IMR-90 (cell line): ENCODE measurements around the gene ACTRT2. TPM values are rescaled to one million over a fixed set of nuclear protein-coding genes. Genes with fewer than 3 reads are reported as not detected.

Experiments used
- ATAC-seq: fragments of 200-7000 bp; cut with Tn5 transposase; 2 replicates; pipeline ENCODE4 v1.9.1; 2020; ENCODE audit warnings: low read depth, mild to moderate bottlenecking, moderate library complexity
- BruUV-seq: library from RNA; stranded (reverse); fragments of 400-500 nt; replicated peaks from 2 replicates; lab custom pipeline; 2021; lab: Mats Ljungman, UMichigan
- CTCF ChIA-PET: fragments of 300-600 bp; formaldehyde crosslinking; extraction: SDS; loops from one replicate; lab custom pipeline; 2021; ENCODE audit warnings: antibody characterized with exemption; lab: Yijun Ruan, JAX
- POLR2A ChIA-PET: fragments of 300-600 bp; sonication (Branson Sonifier 250); formaldehyde crosslinking; loops from one replicate; lab custom pipeline; 2022; ENCODE audit warnings: antibody characterized with exemption; ENCODE audit not compliant: unreplicated experiment; lab: Charles Lee
- DNase-seq: peaks from one replicate; pipeline ENCODE4 v3.0.0; 2013
- H2AFZ ChIP-seq: replicated peaks from 2 replicates; pipeline ENCODE3; 2013; ENCODE audit warnings: low read length, mild to moderate bottlenecking; ENCODE audit not compliant: poor library complexity
- H2AK5ac ChIP-seq: 2 replicates; pipeline ENCODE4 v1.6.1; 2013; ENCODE audit warnings: low read depth, low read length, inconsistent platforms
- H2AK9ac ChIP-seq: replicated peaks from 2 replicates; pipeline ENCODE3; 2013; ENCODE audit warnings: mild to moderate bottlenecking, low read depth, low read length, moderate library complexity; ENCODE audit not compliant: poor library complexity
- H2BK120ac ChIP-seq: 2 replicates; pipeline ENCODE4 v1.6.1; 2013; ENCODE audit warnings: low read depth, low read length, inconsistent platforms
- H2BK15ac ChIP-seq: 3 replicates; pipeline ENCODE4 v1.6.1; 2013; ENCODE audit warnings: low read depth, low read length, inconsistent platforms
- H2BK20ac ChIP-seq: 2 replicates; pipeline ENCODE4 v1.6.1; 2013; ENCODE audit warnings: low read depth, mild to moderate bottlenecking, inconsistent platforms, low read length, moderate library complexity
- H2BK5ac ChIP-seq: 2 replicates; pipeline ENCODE4 v1.6.1; 2013; ENCODE audit warnings: mild to moderate bottlenecking, low read depth, low read length, inconsistent platforms; ENCODE audit not compliant: poor library complexity, severe bottlenecking
- H3K14ac ChIP-seq: replicated peaks from 2 replicates; pipeline ENCODE4 v1.6.1; 2013; ENCODE audit warnings: low read depth, low read length, inconsistent platforms
- H3K18ac ChIP-seq: 2 replicates; pipeline ENCODE4 v1.6.1; 2013; ENCODE audit warnings: low read depth, low read length, control low read depth
- H3K23ac ChIP-seq: 2 replicates; pipeline ENCODE4 v1.6.1; 2013; ENCODE audit warnings: low read depth, low read length, inconsistent platforms
- H3K27ac ChIP-seq: 2 replicates; pipeline ENCODE4 v1.5.1; 2013; ENCODE audit warnings: mild to moderate bottlenecking, control low read depth, low read length; ENCODE audit not compliant: insufficient read depth
- H3K27me3 ChIP-seq: 2 replicates; pipeline ENCODE4 v1.6.1; 2013; ENCODE audit warnings: low read length; ENCODE audit not compliant: control insufficient read depth, insufficient read depth
- H3K36me3 ChIP-seq: 2 replicates; pipeline ENCODE4 v1.6.1; 2013; ENCODE audit warnings: low read length, mixed read lengths; ENCODE audit not compliant: control insufficient read depth, insufficient read depth
- H3K4ac ChIP-seq: 2 replicates; pipeline ENCODE4 v1.6.1; 2013; ENCODE audit warnings: low read depth, low read length, inconsistent platforms
- H3K4me1 ChIP-seq: 2 replicates; pipeline ENCODE4 v1.6.1; 2013; ENCODE audit warnings: low read length, mixed read lengths; ENCODE audit not compliant: control insufficient read depth, insufficient read depth
- H3K4me2 ChIP-seq: 2 replicates; pipeline ENCODE4 v1.6.1; 2013; ENCODE audit warnings: low read depth, mild to moderate bottlenecking, control low read depth, low read length, moderate library complexity
- H3K4me3 ChIP-seq: 2 replicates; pipeline ENCODE4 v1.5.1; 2013; ENCODE audit warnings: low read depth, mild to moderate bottlenecking, control low read depth, low read length, moderate library complexity; ENCODE audit not compliant: insufficient read depth
- H3K56ac ChIP-seq: 2 replicates; pipeline ENCODE4 v1.6.1; 2013; ENCODE audit warnings: low read length, inconsistent platforms; ENCODE audit not compliant: insufficient read depth; ENCODE audit errors: extremely low read depth
- H3K79me1 ChIP-seq, 2 experiments: 2 replicates each; pipeline ENCODE4 v1.6.1; 2013; ENCODE audit warnings: low read length in 2 of 2, inconsistent platforms in 1 of 2, low read depth in 1 of 2
- H3K9ac ChIP-seq: 2 replicates; pipeline ENCODE4 v1.6.1; 2013; ENCODE audit warnings: low read depth, low read length, control low read depth
- H3K9me1 ChIP-seq: 2 replicates; pipeline ENCODE4 v1.6.1; 2013; ENCODE audit warnings: low read length, inconsistent platforms; ENCODE audit not compliant: insufficient read depth
- H3K9me3 ChIP-seq: 2 replicates; pipeline ENCODE4 v1.6.1; 2013; ENCODE audit warnings: low read length; ENCODE audit not compliant: control insufficient read depth, insufficient read depth
- H4K20me1 ChIP-seq: 2 replicates; pipeline ENCODE4 v1.6.1; 2013; ENCODE audit warnings: low read length, inconsistent platforms; ENCODE audit not compliant: insufficient read depth
- H4K5ac ChIP-seq: 2 replicates; pipeline ENCODE4 v1.6.1; 2013; ENCODE audit warnings: mild to moderate bottlenecking, low read depth, low read length, control low read depth
- H4K8ac ChIP-seq, 2 experiments: 2 replicates each; pipeline ENCODE4 v1.6.1; 2013; ENCODE audit warnings: low read depth in 2 of 2, low read length in 2 of 2, control low read depth in 1 of 2, inconsistent platforms in 1 of 2
- H4K91ac ChIP-seq: 2 replicates; pipeline ENCODE4 v1.6.1; 2013; ENCODE audit warnings: low read depth, low read length, inconsistent platforms; ENCODE audit not compliant: insufficient read depth
- BHLHE40 ChIP-seq: fragments of 150-350 bp; IDR thresholded peaks from 2 replicates; pipeline ENCODE4 v1.6.1; 2016; ENCODE audit warnings: mild to moderate bottlenecking, low read depth, low read length
- CEBPB ChIP-seq: IDR thresholded peaks from 2 replicates; pipeline ENCODE4 v1.6.1; 2012; ENCODE audit warnings: low read depth, low read length, improper control_type of control experiment
- CHD1 ChIP-seq: IDR thresholded peaks from 2 replicates; pipeline ENCODE4 v1.6.1; 2012; ENCODE audit warnings: low read depth, low read length, improper control_type of control experiment
- FOS ChIP-seq: fragments of 150-350 bp; IDR thresholded peaks from 2 replicates; pipeline ENCODE4 v1.6.1; 2016; ENCODE audit warnings: low read depth, low read length
- MAFK ChIP-seq: IDR thresholded peaks from 2 replicates; pipeline ENCODE4 v1.6.1; 2012; ENCODE audit warnings: low read depth, low read length, improper control_type of control experiment
- MAZ ChIP-seq: IDR thresholded peaks from 2 replicates; pipeline ENCODE4 v1.6.1; 2012; ENCODE audit warnings: low read depth, mild to moderate bottlenecking, low read length, improper control_type of control experiment, moderate library complexity, borderline replicate concordance
- MXI1 ChIP-seq: IDR thresholded peaks from 2 replicates; pipeline ENCODE4 v1.6.1; 2012; ENCODE audit warnings: low read depth, mild to moderate bottlenecking, low read length, moderate library complexity, borderline replicate concordance
- NFE2L2 ChIP-seq: fragments of 150-350 bp; IDR thresholded peaks from 2 replicates; pipeline ENCODE4 v1.6.1; 2016; ENCODE audit warnings: low read depth, mild to moderate bottlenecking, low read length
- POLR2A ChIP-seq: IDR thresholded peaks from 2 replicates; pipeline ENCODE4 v1.6.1; 2012; ENCODE audit warnings: mild to moderate bottlenecking, low read depth, low read length
- RAD21 ChIP-seq: IDR thresholded peaks from 2 replicates; pipeline ENCODE4 v1.6.1; 2012; ENCODE audit warnings: low read length, improper control_type of control experiment
- RCOR1 ChIP-seq: IDR thresholded peaks from 2 replicates; pipeline ENCODE4 v1.6.1; 2012; ENCODE audit warnings: mild to moderate bottlenecking, low read length, improper control_type of control experiment; ENCODE audit not compliant: insufficient replicate concordance
- RFX5 ChIP-seq: IDR thresholded peaks from 2 replicates; pipeline ENCODE4 v1.8.0; 2012; ENCODE audit warnings: low read depth, mild to moderate bottlenecking, low read length, moderate library complexity
- SMC3 ChIP-seq: fragments of 150-350 bp; IDR thresholded peaks from 2 replicates; pipeline ENCODE4 v1.6.1; 2016; ENCODE audit warnings: low read depth, mild to moderate bottlenecking, antibody characterized with exemption, low read length, moderate library complexity
- WGBS, 2 experiments: methylation state at CpG; one replicate each; pipeline versions ENCODE4 v1.1.5 to v1.1.7; 2013; ENCODE audit warnings: missing lambda C conversion rate in 2 of 2; ENCODE audit not compliant: insufficient read length in 1 of 2; ENCODE audit errors: extremely low coverage in 2 of 2; 5-methylcytosine and 5-hydroxymethylcytosine counted together
- dilution Hi-C: fragments of 300-500 bp; cut with HindIII; formaldehyde crosslinking; loops from one replicate; pipeline ENCODE4 v1.14.3; 2018; ENCODE audit warnings: low sequenced_read_pairs; ENCODE audit not compliant: unreplicated experiment
- in situ Hi-C: fragments of 300-500 bp; cut with MboI; formaldehyde crosslinking; loops from 3 replicates; pipeline ENCODE4 v1.14.3; 2019; ENCODE audit warnings: low sequenced_read_pairs, inconsistent platforms, mixed read lengths
- intact Hi-C: fragments of 100-400 bp; cut with micrococcal nuclease; formaldehyde crosslinking; loops from 2 replicates; pipeline ENCODE4 v1.10.0; 2022
- polyA plus RNA-seq, 3 experiments: library from polyadenylated mRNA; depleted of rRNA; stranded (reverse); fragments of >200 nt; gene quantifications; 2 replicates each; pipeline ENCODE4 v1.2.3, GENCODE V29; 2012; ENCODE audit warnings: low replicate concordance in 1 of 3
- total RNA-seq: library from RNA; depleted of rRNA; stranded (reverse); fragments of >200 nt; gene quantifications from 2 replicates; pipeline ENCODE4 v1.2.3, GENCODE V29; 2012
- TF ChIP-seq, protein P1 (sequence below): fragments of 150-350 bp; IDR thresholded peaks from 2 replicates; pipeline ENCODE4 v1.6.1; 2017; ENCODE audit warnings: mild to moderate bottlenecking, antibody characterized with exemption, low read length, low read depth
- TF ChIP-seq, protein P2 (sequence below): conservative IDR thresholded peaks from 2 replicates; pipeline ENCODE4 v1.5.1; 2012; ENCODE audit warnings: mild to moderate bottlenecking, low read depth, low read length, improper control_type of control experiment

ACTRT2 gene
- total and polyA plus RNA-seq, 2 of the 4 experiments (the other 2 are of a cell fraction): not detected

DNA sequence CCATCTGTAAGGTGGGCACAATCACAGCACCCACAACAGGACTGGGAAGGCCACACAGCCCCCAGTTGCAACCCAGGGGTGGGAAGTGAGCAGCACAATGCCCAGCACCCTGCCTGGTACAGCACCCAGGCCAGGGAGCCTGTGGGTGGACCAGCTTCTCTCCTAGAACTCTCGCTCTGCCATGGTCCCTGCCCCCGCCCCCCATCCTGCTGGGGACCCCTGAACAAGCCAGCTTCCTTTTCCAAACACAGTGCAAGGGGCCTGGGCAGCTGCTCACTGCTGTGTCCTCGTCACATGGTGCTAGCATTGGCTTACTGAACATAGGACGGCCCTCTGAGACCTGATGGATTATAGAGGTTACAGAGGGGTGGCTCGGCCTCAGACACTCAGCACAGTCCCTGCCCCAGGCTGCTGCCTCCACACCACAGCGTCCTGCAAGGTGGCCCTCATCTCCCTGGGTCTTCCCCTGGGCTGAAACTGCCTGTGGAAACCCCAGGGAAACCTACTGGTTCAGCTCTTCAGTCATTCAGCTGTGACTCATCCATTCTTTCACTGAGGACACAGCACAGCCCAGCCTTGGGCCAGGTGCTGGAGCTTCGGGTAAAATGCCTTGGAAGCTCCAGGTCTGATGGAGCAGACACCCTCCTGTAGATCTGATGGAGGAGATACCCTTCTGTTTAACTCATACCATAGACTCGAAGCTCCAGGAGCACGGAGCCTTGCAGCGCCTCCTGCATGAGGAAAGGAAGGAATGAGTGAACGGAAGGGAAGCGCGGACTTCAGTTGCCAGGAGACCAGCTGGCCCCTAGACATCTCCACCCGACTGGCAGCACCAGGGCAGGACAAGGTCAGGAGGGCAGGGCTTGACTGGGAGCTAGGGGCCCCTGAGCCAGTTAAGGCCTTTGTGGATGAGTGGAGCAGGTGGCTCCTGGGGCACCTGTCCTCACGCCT lies 39.6 kb downstream of the ACTRT2 start:
- no peak overlapping the region for H3K27ac ChIP-seq
- no peak overlapping the region for H3K4me2 ChIP-seq
- no peak overlapping the region for H2BK5ac ChIP-seq
- intact Hi-C loops: loop anchor here (10.0 kb wide), 1 partner anchor 254 kb away; no protein-coding TSS in a partner anchor
- no peak overlapping the region for H3K14ac ChIP-seq
- H2BK20ac ChIP-seq: no peak overlapping the region
- in situ Hi-C loops: loop anchor here (25.0 kb wide), 1 partner anchor 624 kb away; no protein-coding TSS in a partner anchor
- no peaks in the 10 kb centered on the region for H4K20me1 ChIP-seq
- no peak overlapping the region for H2AK9ac ChIP-seq
- no peak overlapping the region for H2BK15ac ChIP-seq
- WGBS, 2 experiments: 55% methylated on average over 2 of the region's 15 CpGs; no CpG with 5 or more reads in 1 of the 2 experiments
- DNase-seq: no peak
- no peak for ATAC-seq
- H3K4ac ChIP-seq: no peak overlapping the region
- no peak overlapping the region for H3K23ac ChIP-seq
- H3K4me3 ChIP-seq: no peak overlapping the region
- H3K27me3 ChIP-seq: peaks cover 33% of the 10 kb centered on the region
- H4K91ac ChIP-seq: no peak overlapping the region
- no peaks in the 10 kb centered on the region for H3K36me3 ChIP-seq
- no peaks in the 10 kb centered on the region for H3K9me3 ChIP-seq
- no peak overlapping the region for H3K56ac ChIP-seq
- no peaks in the 10 kb centered on the region for H3K79me1 ChIP-seq
- no peak overlapping the region for H2AFZ ChIP-seq
- H2AK5ac ChIP-seq: no peak overlapping the region
- no peaks in the 10 kb centered on the region for H3K9me1 ChIP-seq
- H4K5ac ChIP-seq: no peak overlapping the region
- no peak overlapping the region for H3K18ac ChIP-seq
- H2BK120ac ChIP-seq: no peak overlapping the region
- H3K9ac ChIP-seq: no peak overlapping the region
- dilution Hi-C loops: no loop called here
- ChIA-PET POLR2A (no interaction called here), CTCF (no interaction called here)
- no peak overlapping the region for H4K8ac ChIP-seq
- BruUV-seq: no TSS peak
- H3K4me1 ChIP-seq: no peaks in the 10 kb centered on the region
- TF ChIP-seq, protein P1, sequence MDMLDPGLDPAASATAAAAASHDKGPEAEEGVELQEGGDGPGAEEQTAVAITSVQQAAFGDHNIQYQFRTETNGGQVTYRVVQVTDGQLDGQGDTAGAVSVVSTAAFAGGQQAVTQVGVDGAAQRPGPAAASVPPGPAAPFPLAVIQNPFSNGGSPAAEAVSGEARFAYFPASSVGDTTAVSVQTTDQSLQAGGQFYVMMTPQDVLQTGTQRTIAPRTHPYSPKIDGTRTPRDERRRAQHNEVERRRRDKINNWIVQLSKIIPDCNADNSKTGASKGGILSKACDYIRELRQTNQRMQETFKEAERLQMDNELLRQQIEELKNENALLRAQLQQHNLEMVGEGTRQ: no peak
- TF ChIP-seq POLR2A (no peak), RFX5 (no peak), MAZ (no peak), MAFK (no peak), RCOR1 (no peak), FOS (no peak), RAD21 (no peak), CHD1 (no peak), MXI1 (no peak), CEBPB (no peak), BHLHE40 (no peak), SMC3 (no peak), NFE2L2 (no peak)
- TF ChIP-seq, protein P2, sequence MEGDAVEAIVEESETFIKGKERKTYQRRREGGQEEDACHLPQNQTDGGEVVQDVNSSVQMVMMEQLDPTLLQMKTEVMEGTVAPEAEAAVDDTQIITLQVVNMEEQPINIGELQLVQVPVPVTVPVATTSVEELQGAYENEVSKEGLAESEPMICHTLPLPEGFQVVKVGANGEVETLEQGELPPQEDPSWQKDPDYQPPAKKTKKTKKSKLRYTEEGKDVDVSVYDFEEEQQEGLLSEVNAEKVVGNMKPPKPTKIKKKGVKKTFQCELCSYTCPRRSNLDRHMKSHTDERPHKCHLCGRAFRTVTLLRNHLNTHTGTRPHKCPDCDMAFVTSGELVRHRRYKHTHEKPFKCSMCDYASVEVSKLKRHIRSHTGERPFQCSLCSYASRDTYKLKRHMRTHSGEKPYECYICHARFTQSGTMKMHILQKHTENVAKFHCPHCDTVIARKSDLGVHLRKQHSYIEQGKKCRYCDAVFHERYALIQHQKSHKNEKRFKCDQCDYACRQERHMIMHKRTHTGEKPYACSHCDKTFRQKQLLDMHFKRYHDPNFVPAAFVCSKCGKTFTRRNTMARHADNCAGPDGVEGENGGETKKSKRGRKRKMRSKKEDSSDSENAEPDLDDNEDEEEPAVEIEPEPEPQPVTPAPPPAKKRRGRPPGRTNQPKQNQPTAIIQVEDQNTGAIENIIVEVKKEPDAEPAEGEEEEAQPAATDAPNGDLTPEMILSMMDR: no peak
